ENCODE results near the gene ZNF654. TPM values are rescaled to one million over a fixed set of nuclear protein-coding genes. Genes with fewer than 3 reads are reported as not detected.

Gene ZNF654
- total and polyA plus RNA-seq, 2 experiments from 2014 or later: 6.2 to 7.5 TPM

- H3K27ac ChIP-seq (ENCODE audit: low read depth): peak overlapping the region; percentile 99
- H3K9me3 Mint-ChIP-seq: no peaks in the 10 kb centered on the region
These were observed 90.0 kb downstream of the ZNF654 start for GRCh38 chr3:88149101-88149508.

GRCh38 chr3:88149509-88150362, 90.7 kb downstream of the ZNF654 start, which contains the start of gene C3orf38:
TSS of gene C3orf38 (plus strand) at chr3:88149959. CDS start at chr3:88150053, 94 bp downstream.
- Histone ChIP-seq H3K79me2 (replicated peaks; ENCODE audit: insufficient read depth) (peaks cover 81% of the 10 kb centered on the region), H3K36me3 (ENCODE audit: insufficient read depth) (peaks cover 16% of the 10 kb centered on the region), H3K4me2 (peak within 1 kb of the TSS; percentile 88), H3F3A (replicated peaks; ENCODE audit: low read depth) (no peaks in the 10 kb centered on the region), H3K27me3 (ENCODE audit: insufficient read depth) (no peaks in the 10 kb centered on the region), H3K9me2 (ENCODE audit: insufficient read depth) (no peaks in the 10 kb centered on the region), H3K4me3 (peak within 1 kb of the TSS; percentile 94), H2AFZ (peak within 1 kb of the TSS; percentile 98), H4K20me1 (replicated peaks; ENCODE audit: insufficient read depth) (no peaks in the 10 kb centered on the region; the same call in 1 of the 2 replicates), H3K27ac (ENCODE audit: low read depth) (peak within 1 kb of the TSS; percentile 99), H3K4me1 (ENCODE audit: insufficient read depth) (peaks cover 11% of the 10 kb centered on the region; the same call in 1 of the 2 replicates)
- ATAC-seq: peak; percentile 95
- DNase-seq (ENCODE audit: low spot score): peak; percentile 95
- Mint-ChIP-seq H3K36me3 (ENCODE audit: low read depth) (peaks cover 20% of the 10 kb centered on the region; the same call in 2 of the 3 replicates), H3K4me3 (peak within 1 kb of the TSS; percentile 98), H3K4me1 (peaks cover 18% of the 10 kb centered on the region), H3K27me3 (ENCODE audit: insufficient read depth, low read depth, poor library complexity) (peaks cover 10% of the 10 kb centered on the region), H3K9me3 (no peaks in the 10 kb centered on the region), H3K27ac (peak within 1 kb of the TSS; percentile 99)
- TF ChIP-seq STAT1 (IDR thresholded peaks at IDR 0.05; ENCODE audit: unreplicated experiment) (no peak), CREB1 (CRISPR knock-in tag; IDR thresholded peaks at IDR 0.05; ENCODE audit: low read depth) (peak; percentile 71), EZH2 (IDR thresholded peaks at IDR 0.05; ENCODE audit: low read depth, unreplicated experiment) (no peak), ETS1 (IDR thresholded peaks at IDR 0.05) (peak; percentile 67), POLR2AphosphoS5 (IDR thresholded peaks at IDR 0.05; ENCODE audit: low read depth) (peak; percentile 75)

More at GRCh38 chr3:88149101-88149508, 90.0 kb downstream of the ZNF654 start:
- H2AFZ ChIP-seq: peak overlapping the region; percentile 98
- no peaks in the 10 kb centered on the region for H3F3A ChIP-seq (replicated peaks; ENCODE audit: low read depth)
- peaks cover 13% of the 10 kb centered on the region for H3K36me3 ChIP-seq (ENCODE audit: insufficient read depth)
- H3K4me1 ChIP-seq (ENCODE audit: insufficient read depth): peaks cover 11% of the 10 kb centered on the region; the same call in 1 of the 2 replicates
- no peaks in the 10 kb centered on the region for H3K27me3 ChIP-seq (ENCODE audit: insufficient read depth)
- Mint-ChIP-seq H3K36me3 (ENCODE audit: low read depth) (peaks cover 14% of the 10 kb centered on the region; the same call in 2 of the 3 replicates), H3K27ac (peak overlapping the region; percentile 99), H3K27me3 (ENCODE audit: insufficient read depth, low read depth, poor library complexity) (peaks cover 10% of the 10 kb centered on the region), H3K4me1 (peaks cover 18% of the 10 kb centered on the region), H3K4me3 (peak overlapping the region; percentile 98)
- peaks cover 75% of the 10 kb centered on the region for H3K79me2 ChIP-seq (replicated peaks; ENCODE audit: insufficient read depth)
- ATAC-seq: peak; percentile 25
- H4K20me1 ChIP-seq (replicated peaks; ENCODE audit: insufficient read depth): no peaks in the 10 kb centered on the region; the same call in 1 of the 2 replicates
- peak; percentile 57 for DNase-seq (ENCODE audit: low spot score)
- H3K9me2 ChIP-seq (ENCODE audit: insufficient read depth): no peaks in the 10 kb centered on the region
- peak overlapping the region; percentile 88 for H3K4me2 ChIP-seq
- peak overlapping the region; percentile 94 for H3K4me3 ChIP-seq
- TF ChIP-seq NANOG (IDR thresholded peaks at IDR 0.05; ENCODE audit: borderline replicate concordance) (no peak), REST (IDR thresholded peaks at IDR 0.05; ENCODE audit: unreplicated experiment) (no peak)
